GM12878 (cell line): Measurements from ENCODE around the gene GNPNAT1.

Experiments
- BCL11A ChIP-seq: IDR thresholded peaks from 2 replicates; pipeline ENCODE4 v1.6.1; 2011; ENCODE audit warnings: low read depth, low read length
- CTCF ChIP-seq, 3 experiments: IDR thresholded peaks in 2 of 3; conservative IDR thresholded peaks in 1 of 3; 2 replicates each; pipeline ENCODE4 v1.5.1; 2011; ENCODE audit warnings: low read depth in 3 of 3, low read length in 3 of 3, mild to moderate bottlenecking in 3 of 3, control low read depth in 2 of 3, moderate library complexity in 2 of 3, inconsistent platforms in 1 of 3, mixed read lengths in 1 of 3; ENCODE audit not compliant: control insufficient read depth in 2 of 3, insufficient read depth in 1 of 3; ENCODE audit errors: extremely low read depth in 1 of 3
- ELK1 ChIP-seq: IDR thresholded peaks from 2 replicates; pipeline ENCODE4 v1.6.1; 2012; ENCODE audit warnings: low read depth, low read length, improper control_type of control experiment
- EZH2 ChIP-seq: IDR thresholded peaks from 2 replicates; pipeline ENCODE4 v1.6.1; 2012; ENCODE audit warnings: low read depth, mild to moderate bottlenecking, control low read depth, inconsistent platforms, low read length, borderline replicate concordance; ENCODE audit not compliant: control insufficient read depth
- NBN ChIP-seq: fragments of 450-650 bp; IDR thresholded peaks from 2 replicates; pipeline ENCODE4 v1.6.1; 2016
- PKNOX1 ChIP-seq: fragments of 450-650 bp; IDR thresholded peaks from 2 replicates; pipeline ENCODE4 v1.6.1; 2016; ENCODE audit warnings: mild to moderate bottlenecking
- POLR2A ChIP-seq: IDR thresholded peaks from 2 replicates; pipeline ENCODE4 v1.6.1; 2011; ENCODE audit warnings: low read depth, mild to moderate bottlenecking, low read length
- REST ChIP-seq: IDR thresholded peaks from 2 replicates; pipeline ENCODE4 v1.6.1; 2012; ENCODE audit warnings: mild to moderate bottlenecking, low read depth, low read length
- SIN3A ChIP-seq: IDR thresholded peaks from 2 replicates; pipeline ENCODE4 v1.6.1; 2012; ENCODE audit warnings: low read depth, low read length, improper control_type of control experiment
- SP1 ChIP-seq: IDR thresholded peaks from one replicate; pipeline ENCODE4 v1.6.1; 2011; ENCODE audit warnings: low read depth, low read length
- SPI1 ChIP-seq: IDR thresholded peaks from 2 replicates; pipeline ENCODE4 v1.6.1; 2011; ENCODE audit warnings: low read depth, mild to moderate bottlenecking, low read length, moderate library complexity, borderline replicate concordance; ENCODE audit not compliant: insufficient read depth

- TF ChIP-seq PKNOX1 (peak; percentile 63; the same call in 1 of the 2 replicates), CTCF (IDR thresholded peaks at IDR 0.05 in 2 of 3, conservative IDR thresholded peaks at IDR 0.05 in 1 of 3; ENCODE audit: control insufficient read depth in 2 of 3, extremely low read depth in 1 of 3, insufficient read depth in 1 of 3, low read depth in 3 of 3, low read length in 3 of 3) (no peak), BCL11A (no peak), SP1 (peak; percentile 84), REST (no peak), ELK1 (no peak), EZH2 (no peak), NBN (0 out of 2 replicates have a peak, but pooled peaks have one; percentile 55), POLR2A (peak; percentile 96), SIN3A (no peak), SPI1 (no peak)
Observed at GRCh38 chr14:52729925-52730708, 61.3 kb downstream of the GNPNAT1 start, which contains the start of gene STYX.
